K562 (cell line): Measurements from ENCODE around the gene RHOA. TPM values are rescaled to one million over a fixed set of nuclear protein-coding genes. Genes with fewer than 3 reads are reported as not detected.
A peak's percentile ranks its signal among the peaks of the same experiment; 100 is the strongest.
"Not testable (repeated sequence)": the region's sequence is repeated elsewhere in the genome, so short reads cannot be mapped to it uniquely, and the experiment has no call there.

ENCODE experiments used
- ATAC-seq: fragments of 200-7000 bp; cut with Tn5 transposase; 3 replicates; pipeline ENCODE4 v1.9.1; 2020; ENCODE audit warnings: moderate library complexity
- BruUV-seq: library from RNA; stranded (reverse); fragments of 400-500 nt; replicated peaks from 2 replicates; lab custom pipeline; 2021; lab: Mats Ljungman, UMichigan
- CTCF ChIA-PET: fragments of 300-600 bp; formaldehyde crosslinking; extraction: SDS; loops from one replicate; lab custom pipeline; 2021; ENCODE audit warnings: low intra/inter-chr PET ratio; lab: Yijun Ruan, JAX
- POLR2A ChIA-PET: fragments of 300-600, 350-650 bp; sonication (Branson Sonifier 250); formaldehyde crosslinking; extraction: SDS; loops from one replicate; lab custom pipeline; 2021; ENCODE audit warnings: antibody characterized with exemption, inconsistent platforms; lab: Yijun Ruan, JAX
- DNase-seq, 4 experiments: peaks; one replicate each; pipeline versions ENCODE4 v3.0.0 to v3.0.0-alpha.2; 2011 to 2018; ENCODE audit warnings: low spot score in 3 of 4, mixed read lengths in 3 of 4; ENCODE audit errors: extremely low read depth in 1 of 4
- FAIRE-seq: peaks from 2 replicates; lab custom pipeline; 2011; peaks lifted over from hg19 to GRCh38; lab: Jason Lieb, UNC
- H2AFZ ChIP-seq: 2 replicates; pipeline ENCODE4 v1.6.0; 2011; ENCODE audit warnings: low read depth, low read length, control low read depth, inconsistent platforms
- H3K27ac ChIP-seq: fragments of 200-600 bp; 3 replicates; pipeline ENCODE4 v1.8.0; 2011; ENCODE audit warnings: low read depth, mild to moderate bottlenecking, control low read depth, inconsistent platforms, low read length, moderate library complexity, mixed read lengths; ENCODE audit errors: extremely low read depth
- H3K27me3 ChIP-seq, 2 experiments: fragments of 300-600 bp in 1 of 2; 2 replicates in 1 of 2; 3 replicates in 1 of 2; pipeline versions ENCODE4 v1.6.0 to v1.8.0; 2011; ENCODE audit warnings: inconsistent platforms in 2 of 2, low read length in 2 of 2, mild to moderate bottlenecking in 1 of 2, mixed read lengths in 1 of 2, moderate library complexity in 1 of 2; ENCODE audit not compliant: control insufficient read depth in 2 of 2, insufficient read depth in 2 of 2
- H3K36me3 ChIP-seq: fragments of 300-600 bp; 3 replicates; pipeline ENCODE4 v1.8.0; 2011; ENCODE audit warnings: mild to moderate bottlenecking, low read length, inconsistent platforms; ENCODE audit not compliant: control insufficient read depth, insufficient read depth
- H3K4me1 ChIP-seq, 2 experiments: fragments of 200-600 bp in 1 of 2; replicated peaks in 1 of 2; 2 replicates in 1 of 2; 3 replicates in 1 of 2; pipeline versions ENCODE4 v1.5.1 to v1.8.0; 2011; ENCODE audit warnings: inconsistent platforms in 2 of 2, low read length in 2 of 2, mild to moderate bottlenecking in 1 of 2, mixed read lengths in 1 of 2, moderate library complexity in 1 of 2; ENCODE audit not compliant: control insufficient read depth in 2 of 2, insufficient read depth in 2 of 2
- H3K4me2 ChIP-seq: 2 replicates; pipeline ENCODE4 v1.6.1; 2011; ENCODE audit warnings: low read length, control low read depth, inconsistent platforms, mixed read lengths; ENCODE audit not compliant: insufficient read depth
- H3K4me3 ChIP-seq: fragments of 200-600 bp; sonication (generic), shearing (Covaris generic); 2 replicates; pipeline ENCODE4 v1.5.1; 2016; ENCODE audit warnings: control low read depth, inconsistent platforms
- H3K79me2 ChIP-seq: fragments of 200-600 bp; 3 replicates; pipeline ENCODE4 v1.8.0; 2011; ENCODE audit warnings: low read length, inconsistent platforms; ENCODE audit not compliant: control insufficient read depth, insufficient read depth
- H3K9ac ChIP-seq, 2 experiments: 2 replicates each; pipeline versions ENCODE4 v1.6.0 to v1.6.1; 2011; ENCODE audit warnings: low read depth in 2 of 2, low read length in 2 of 2, control low read depth in 1 of 2, inconsistent platforms in 1 of 2, mild to moderate bottlenecking in 1 of 2, mixed read lengths in 1 of 2; ENCODE audit not compliant: insufficient read depth in 1 of 2
- H3K9me1 ChIP-seq: one replicate; pipeline ENCODE4 v1.6.0; 2011; ENCODE audit warnings: inconsistent platforms, mild to moderate bottlenecking, low read length, moderate library complexity; ENCODE audit not compliant: control insufficient read depth, insufficient read depth
- H3K9me3 ChIP-seq: replicated peaks from 2 replicates; pipeline ENCODE4 v1.5.1; 2011; ENCODE audit warnings: low read depth, low read length, inconsistent platforms; ENCODE audit not compliant: control insufficient read depth, insufficient read depth
- H4K20me1 ChIP-seq: replicated peaks from 2 replicates; pipeline ENCODE4 v1.6.1; 2011; ENCODE audit warnings: low read length, inconsistent platforms, mixed read lengths; ENCODE audit not compliant: control insufficient read depth, insufficient read depth
- POLR2G ChIP-seq: fragments of 200-400 bp; formaldehyde crosslinking; IDR thresholded peaks from 2 replicates; pipeline ENCODE4 v1.6.1; 2017; ENCODE audit warnings: low read depth, mild to moderate bottlenecking, antibody characterized with exemption, low read length, moderate library complexity
- RBM22 ChIP-seq: fragments of 200-400 bp; formaldehyde crosslinking; IDR thresholded peaks from 2 replicates; pipeline ENCODE4 v1.6.1; 2018; ENCODE audit warnings: low read length, low read depth; ENCODE audit not compliant: poor library complexity, severe bottlenecking
- WGBS: fragments of 100-300 bp; shearing (Covaris generic); methylation state at CpG from one replicate; pipeline ENCODE4 v1.1.6; 2016; ENCODE audit warnings: low coverage, mixed read lengths; ENCODE audit not compliant: insufficient coverage; ENCODE audit errors: missing lambda C conversion rate; 5-methylcytosine and 5-hydroxymethylcytosine counted together
- in situ Hi-C: fragments of 300-500 bp; cut with MboI; formaldehyde crosslinking; loops from 4 replicates; pipeline ENCODE4 v1.15.0; 2018; ENCODE audit warnings: inconsistent platforms, mixed read lengths
- intact Hi-C: fragments of 100-400 bp; cut with micrococcal nuclease; formaldehyde crosslinking; loops from 2 replicates; pipeline ENCODE4 v1.14.2; 2022
- polyA plus RNA-seq, 8 experiments: library from polyadenylated mRNA; depleted of rRNA in 4 of 8; stranded (reverse) in 5 of 8; unstranded in 3 of 8; fragments of >200 nt; fragmentation: Nextera tagmentation in 2 of 8; fragmentation: Illumina TruSeq in 1 of 8; extraction: Ambion mirVana in 2 of 8; extraction: Trizol in 1 of 8; gene quantifications; 2 replicates each; pipeline versions ENCODE4 v1.2.1 to v1.2.3, GENCODE V29; 2011 to 2014; ENCODE audit warnings: inconsistent platforms in 1 of 8, missing spikeins in 1 of 8
- total RNA-seq, 7 experiments: library from RNA; depleted of rRNA in 6 of 7; stranded (reverse); fragments of >200 nt in 6 of 7; fragmentation: Illumina TruSeq in 2 of 7; extraction: Trizol in 2 of 7; gene quantifications; 2 replicates each; pipeline versions ENCODE4 v1.2.1 to v1.2.3, GENCODE V29; 2011 to 2021; ENCODE audit warnings: low replicate concordance in 1 of 7

RHOA gene
- total and polyA plus RNA-seq, 9 of the 15 experiments (the other 6 are each of a cell fraction or from before 2014, with no cell fraction given): 136 to 540 (median 236) TPM

GRCh38 chr3:49357443-49358216, 54.1 kb downstream of the RHOA start:
- H2AFZ ChIP-seq, ATAC-seq, H3K79me2 ChIP-seq, BruUV-seq, CTCF ChIA-PET, H3K4me2 ChIP-seq, H3K27me3 ChIP-seq, DNase-seq, H3K4me3 ChIP-seq, FAIRE-seq, intact Hi-C loops, in situ Hi-C loops, H3K9ac ChIP-seq, H3K9me3 ChIP-seq, H4K20me1 ChIP-seq, POLR2A ChIA-PET, H3K27ac ChIP-seq, H3K4me1 ChIP-seq, H3K9me1 ChIP-seq: not testable (repeated sequence)
- H3K36me3 ChIP-seq: peaks cover 52% of the 10 kb centered on the region; the same call in 2 of the 3 replicates
- WGBS: 90% methylated on average over 13 of the region's 63 CpGs
- peak; percentile 23 for TF ChIP-seq RBM22
- TF ChIP-seq POLR2G: peak; percentile 45

GRCh38 chr3:49357095-49357442, 54.7 kb downstream of the RHOA start:
- H3K9me1 ChIP-seq, CTCF ChIA-PET, intact Hi-C loops, H3K4me2 ChIP-seq, H3K79me2 ChIP-seq, H3K9ac ChIP-seq, ATAC-seq, H3K4me3 ChIP-seq, FAIRE-seq, H3K4me1 ChIP-seq, H2AFZ ChIP-seq, H3K27ac ChIP-seq, H4K20me1 ChIP-seq, DNase-seq, in situ Hi-C loops, BruUV-seq, H3K27me3 ChIP-seq, H3K9me3 ChIP-seq, POLR2A ChIA-PET: not testable (repeated sequence)
- H3K36me3 ChIP-seq: peaks cover 47% of the 10 kb centered on the region; the same call in 2 of the 3 replicates
- whole genome bisulfite sequencing: 82% methylated on average over 5 of the region's 10 CpGs
